ENCODE data around the gene LMOD1.
"Not testable (repeated sequence)": the region's sequence is repeated elsewhere in the genome, so short reads cannot be mapped to it uniquely, and the experiment has no call there.

Gene LMOD1

GRCh38 chr1:201874672-201875071 lies 71.7 kb downstream of the LMOD1 start:
- no peak for TF ChIP-seq POLR2A (IDR thresholded peaks at IDR 0.05; ENCODE audit: low read length)
- no peak for TF ChIP-seq GATA1 (IDR thresholded peaks at IDR 0.05; ENCODE audit: low read depth, low read length)
- no peak for DNase-seq

- TF ChIP-seq GATA1 (IDR thresholded peaks at IDR 0.05; ENCODE audit: low read depth, low read length) = no peak
- TF ChIP-seq POLR2A (IDR thresholded peaks at IDR 0.05; ENCODE audit: low read length) = no peak
- DNase-seq = no peak
Observed at GRCh38 chr1:201870397-201870796, 76.0 kb downstream of the LMOD1 start.

- DNase-seq = no peak
- TF ChIP-seq GATA1 (IDR thresholded peaks at IDR 0.05; ENCODE audit: low read depth, low read length) = no peak
- TF ChIP-seq POLR2A (IDR thresholded peaks at IDR 0.05; ENCODE audit: low read length) = no peak
Observed at GRCh38 chr1:201861448-201861847, 84.9 kb downstream of the LMOD1 start.

- DNase-seq = no peak
- no peak for TF ChIP-seq GATA1 (IDR thresholded peaks at IDR 0.05; ENCODE audit: low read depth, low read length)
- TF ChIP-seq POLR2A (IDR thresholded peaks at IDR 0.05; ENCODE audit: low read length) = no peak
Observed at GRCh38 chr1:201859424-201859823, 86.9 kb downstream of the LMOD1 start.

- not testable (repeated sequence) for DNase-seq
Observed at GRCh38 chr1:201856722-201857121, 89.6 kb downstream of the LMOD1 start.

GRCh38 chr1:201851949-201852348 lies 94.4 kb downstream of the LMOD1 start:
- no peak for DNase-seq
- TF ChIP-seq GATA1 (IDR thresholded peaks at IDR 0.05; ENCODE audit: low read depth, low read length) (no peak), POLR2A (IDR thresholded peaks at IDR 0.05; ENCODE audit: low read length) (no peak)

- no peak for DNase-seq
- TF ChIP-seq POLR2A (IDR thresholded peaks at IDR 0.05; ENCODE audit: low read length) (no peak), GATA1 (IDR thresholded peaks at IDR 0.05; ENCODE audit: low read depth, low read length) (no peak)
Observed at GRCh38 chr1:201850053-201850397, 96.3 kb downstream of the LMOD1 start.

- no peak for DNase-seq
- TF ChIP-seq POLR2A (IDR thresholded peaks at IDR 0.05; ENCODE audit: low read length) (no peak), GATA1 (IDR thresholded peaks at IDR 0.05; ENCODE audit: low read depth, low read length) (no peak)
Observed at GRCh38 chr1:201849372-201850052, 96.8 kb downstream of the LMOD1 start.

- TF ChIP-seq POLR2A (IDR thresholded peaks at IDR 0.05; ENCODE audit: low read length) (no peak), GATA1 (IDR thresholded peaks at IDR 0.05; ENCODE audit: low read depth, low read length) (no peak)
Observed at GRCh38 chr1:201848230-201848629, 98.1 kb downstream of the LMOD1 start.

GRCh38 chr1:201847150-201847549 lies 99.2 kb downstream of the LMOD1 start:
- TF ChIP-seq GATA1 (IDR thresholded peaks at IDR 0.05; ENCODE audit: low read depth, low read length) (no peak), POLR2A (IDR thresholded peaks at IDR 0.05; ENCODE audit: low read length) (no peak)
- DNase-seq = no peak

More at GRCh38 chr1:201848230-201848629, 98.1 kb downstream of the LMOD1 start:
- DNase-seq = no peak
